ENCODE measurements around the gene PLPP3. TPM values are rescaled to one million over a fixed set of nuclear protein-coding genes. Genes with fewer than 3 reads are reported as not detected.

PLPP3 gene
- total RNA-seq, 1 donor from 2014 or later = 4.6 TPM

DNA sequence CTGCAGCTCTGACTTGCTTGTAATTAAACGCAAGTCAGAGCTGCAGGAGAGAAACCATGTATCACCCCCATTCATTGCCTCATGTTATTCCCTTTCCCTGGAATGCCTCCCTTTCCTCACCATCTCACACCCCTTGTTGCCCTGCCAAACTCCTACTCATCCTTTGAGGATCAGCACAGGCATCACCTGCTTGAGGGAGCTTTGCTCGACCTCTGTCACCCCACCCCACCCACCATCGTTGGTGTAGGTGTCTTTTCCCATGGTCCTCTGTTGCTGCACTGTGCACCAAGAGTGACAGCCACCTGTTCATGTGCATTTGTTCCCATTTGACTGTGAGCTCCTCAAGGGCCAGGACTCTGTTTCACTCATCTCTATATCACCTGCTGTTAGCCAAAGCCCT is 117.2 kb downstream of the PLPP3 start:
- ATAC-seq (ENCODE audit: low read depth) (no peak), DNase-seq (no peak)
- Mint-ChIP-seq H3K36me3 (ENCODE audit: low read depth) (no peaks in the 10 kb centered on the region), H3K27ac (no peak overlapping the region), H3K9me3 (no peaks in the 10 kb centered on the region), H3K4me3 (no peak overlapping the region), H3K27me3 (no peaks in the 10 kb centered on the region), H3K4me1 (peaks cover 5% of the 10 kb centered on the region)
- CTCF ChIA-PET = no interaction called here
- intact Hi-C loops (cut with micrococcal nuclease) = no loop called here
- TF ChIP-seq, protein P1, sequence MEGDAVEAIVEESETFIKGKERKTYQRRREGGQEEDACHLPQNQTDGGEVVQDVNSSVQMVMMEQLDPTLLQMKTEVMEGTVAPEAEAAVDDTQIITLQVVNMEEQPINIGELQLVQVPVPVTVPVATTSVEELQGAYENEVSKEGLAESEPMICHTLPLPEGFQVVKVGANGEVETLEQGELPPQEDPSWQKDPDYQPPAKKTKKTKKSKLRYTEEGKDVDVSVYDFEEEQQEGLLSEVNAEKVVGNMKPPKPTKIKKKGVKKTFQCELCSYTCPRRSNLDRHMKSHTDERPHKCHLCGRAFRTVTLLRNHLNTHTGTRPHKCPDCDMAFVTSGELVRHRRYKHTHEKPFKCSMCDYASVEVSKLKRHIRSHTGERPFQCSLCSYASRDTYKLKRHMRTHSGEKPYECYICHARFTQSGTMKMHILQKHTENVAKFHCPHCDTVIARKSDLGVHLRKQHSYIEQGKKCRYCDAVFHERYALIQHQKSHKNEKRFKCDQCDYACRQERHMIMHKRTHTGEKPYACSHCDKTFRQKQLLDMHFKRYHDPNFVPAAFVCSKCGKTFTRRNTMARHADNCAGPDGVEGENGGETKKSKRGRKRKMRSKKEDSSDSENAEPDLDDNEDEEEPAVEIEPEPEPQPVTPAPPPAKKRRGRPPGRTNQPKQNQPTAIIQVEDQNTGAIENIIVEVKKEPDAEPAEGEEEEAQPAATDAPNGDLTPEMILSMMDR (IDR thresholded peaks at IDR 0.05) = no peak
- POLR2A ChIA-PET = no interaction called here

DNA sequence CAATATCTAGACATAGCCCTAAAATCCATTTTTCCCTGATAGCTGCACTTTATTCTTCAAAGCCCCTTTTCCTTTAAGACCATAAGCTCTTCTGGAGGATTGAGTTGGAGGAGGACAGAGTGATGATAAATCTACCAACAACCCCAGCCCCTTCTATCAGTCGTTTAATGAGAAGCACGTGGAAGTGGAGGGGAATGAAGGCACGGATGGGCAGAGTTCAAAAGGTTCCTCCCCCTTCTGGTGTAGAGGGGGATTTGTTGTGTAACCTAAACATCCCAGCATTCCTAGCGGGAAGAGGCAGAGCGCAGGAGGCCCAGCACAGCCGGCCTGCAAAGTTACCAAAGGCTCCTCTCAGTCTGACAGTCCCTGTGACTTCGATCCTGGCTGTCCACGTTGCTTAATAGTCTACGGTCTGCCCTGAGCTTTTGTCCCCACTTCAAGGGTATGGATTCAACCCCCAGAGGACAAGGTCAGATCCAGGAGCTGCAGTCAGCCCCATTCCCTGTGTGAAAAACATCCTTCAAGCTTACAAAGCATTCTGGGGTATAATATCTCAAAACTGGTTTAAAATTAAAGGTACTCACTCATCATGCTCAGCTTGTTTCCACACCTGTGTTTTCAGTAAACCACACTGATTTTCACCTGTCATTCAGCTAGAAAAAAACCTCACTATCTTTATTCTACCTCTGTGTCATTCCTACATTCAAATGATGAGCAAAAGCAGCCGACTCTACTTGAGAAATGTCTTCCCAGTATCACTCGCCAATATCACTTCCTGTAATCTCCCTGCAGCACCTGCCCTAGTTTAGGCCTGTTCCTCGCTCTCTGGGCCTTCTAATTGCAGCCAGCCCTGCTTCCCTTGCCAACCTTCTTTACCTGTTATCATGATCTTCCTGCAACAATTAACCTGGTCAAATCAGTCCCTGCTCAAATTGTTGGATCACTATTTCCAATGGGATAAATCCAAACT is 117.9 kb downstream of the PLPP3 start:
- ATAC-seq (ENCODE audit: low read depth) (no peak), DNase-seq (no peak)
- TF ChIP-seq, protein P1 (IDR thresholded peaks at IDR 0.05) = no peak
- peaks cover 5% of the 10 kb centered on the region for H3K4me1 Mint-ChIP-seq
- H3K9me3 Mint-ChIP-seq = no peaks in the 10 kb centered on the region
- H3K27me3 Mint-ChIP-seq = no peaks in the 10 kb centered on the region
- CTCF ChIA-PET = no interaction called here
- no peak overlapping the region for H3K27ac Mint-ChIP-seq
- H3K36me3 Mint-ChIP-seq (ENCODE audit: low read depth) = no peaks in the 10 kb centered on the region
- intact Hi-C loops (cut with micrococcal nuclease) = no loop called here
- no peak overlapping the region for H3K4me3 Mint-ChIP-seq
- POLR2A ChIA-PET = no interaction called here

DNA sequence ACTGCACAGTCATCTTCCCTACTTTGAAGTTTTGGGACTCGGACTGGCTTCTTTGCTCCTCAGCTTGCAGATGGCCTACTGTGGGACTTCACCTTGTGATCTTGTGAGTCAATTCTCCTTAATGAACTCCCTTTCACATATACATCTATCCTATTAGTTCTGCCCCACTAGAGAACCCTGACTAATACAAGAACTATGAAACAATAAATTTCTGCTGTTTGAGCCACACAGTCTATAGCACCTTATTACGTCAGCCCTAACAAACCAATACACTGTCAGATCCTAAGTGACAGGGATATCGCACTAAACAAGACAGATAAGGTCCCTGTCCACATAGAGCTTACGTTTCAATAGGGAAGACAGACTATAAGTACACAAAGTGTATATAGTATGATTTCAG is 120.1 kb downstream of the PLPP3 start:
- no peaks in the 10 kb centered on the region for H3K9me3 Mint-ChIP-seq

DNA sequence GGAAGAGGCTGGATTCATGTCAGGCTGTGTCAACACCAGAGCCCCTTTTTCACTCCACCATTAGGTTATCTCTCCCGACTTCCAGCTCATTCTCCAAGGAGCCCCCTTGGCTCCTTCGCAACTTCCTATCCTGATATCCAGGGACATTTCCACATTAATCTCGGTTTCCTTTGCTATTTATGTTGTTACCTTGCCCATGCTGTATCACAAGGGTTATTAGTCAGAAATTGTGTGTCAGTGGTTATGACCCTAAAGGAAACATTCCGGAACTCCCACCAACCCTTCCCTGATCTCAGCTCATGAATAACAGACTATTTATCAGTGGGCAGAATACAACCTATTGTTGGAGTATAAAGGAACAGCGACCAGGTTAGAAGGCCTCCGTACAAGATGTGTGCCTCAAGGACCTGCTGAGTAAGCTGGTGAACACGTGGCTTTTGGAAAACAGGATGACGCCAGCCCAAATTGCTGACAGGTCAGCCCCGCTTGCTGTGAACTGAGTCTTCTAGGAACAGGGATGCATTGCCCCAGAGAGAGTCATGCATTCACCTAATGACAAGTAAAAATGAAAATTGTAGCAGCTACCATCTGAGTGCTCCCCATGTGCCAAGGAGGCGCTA is 121.5 kb downstream of the PLPP3 start:
- no peaks in the 10 kb centered on the region for H3K9me3 Mint-ChIP-seq
- TF ChIP-seq, protein P1 (IDR thresholded peaks at IDR 0.05) = no peak
- peaks cover 8% of the 10 kb centered on the region for H3K4me1 Mint-ChIP-seq
- H3K4me3 Mint-ChIP-seq = no peak overlapping the region
- no peak for DNase-seq
- POLR2A ChIA-PET = no interaction called here
- intact Hi-C loops (cut with micrococcal nuclease) = no loop called here
- H3K27me3 Mint-ChIP-seq = peaks cover 1% of the 10 kb centered on the region
- CTCF ChIA-PET = interaction anchor here (1.0 kb wide), 1 partner anchor 11 kb away, joined by 3 read pairs; no protein-coding TSS in a partner anchor
- no peak overlapping the region for H3K27ac Mint-ChIP-seq
- H3K36me3 Mint-ChIP-seq (ENCODE audit: low read depth) = no peaks in the 10 kb centered on the region
- ATAC-seq (ENCODE audit: low read depth) = no peak

More for the DNA sequence above, 120.1 kb downstream of the PLPP3 start:
- CTCF ChIA-PET = no interaction called here
- DNase-seq = no peak
- Mint-ChIP-seq H3K27ac (no peak overlapping the region), H3K4me1 (peaks cover 8% of the 10 kb centered on the region), H3K4me3 (no peak overlapping the region), H3K27me3 (peaks cover 1% of the 10 kb centered on the region), H3K36me3 (ENCODE audit: low read depth) (no peaks in the 10 kb centered on the region)
- ATAC-seq (ENCODE audit: low read depth) = no peak
- TF ChIP-seq, protein P1 (IDR thresholded peaks at IDR 0.05) = no peak
- POLR2A ChIA-PET = no interaction called here
- intact Hi-C loops (cut with micrococcal nuclease) = no loop called here

DNA sequence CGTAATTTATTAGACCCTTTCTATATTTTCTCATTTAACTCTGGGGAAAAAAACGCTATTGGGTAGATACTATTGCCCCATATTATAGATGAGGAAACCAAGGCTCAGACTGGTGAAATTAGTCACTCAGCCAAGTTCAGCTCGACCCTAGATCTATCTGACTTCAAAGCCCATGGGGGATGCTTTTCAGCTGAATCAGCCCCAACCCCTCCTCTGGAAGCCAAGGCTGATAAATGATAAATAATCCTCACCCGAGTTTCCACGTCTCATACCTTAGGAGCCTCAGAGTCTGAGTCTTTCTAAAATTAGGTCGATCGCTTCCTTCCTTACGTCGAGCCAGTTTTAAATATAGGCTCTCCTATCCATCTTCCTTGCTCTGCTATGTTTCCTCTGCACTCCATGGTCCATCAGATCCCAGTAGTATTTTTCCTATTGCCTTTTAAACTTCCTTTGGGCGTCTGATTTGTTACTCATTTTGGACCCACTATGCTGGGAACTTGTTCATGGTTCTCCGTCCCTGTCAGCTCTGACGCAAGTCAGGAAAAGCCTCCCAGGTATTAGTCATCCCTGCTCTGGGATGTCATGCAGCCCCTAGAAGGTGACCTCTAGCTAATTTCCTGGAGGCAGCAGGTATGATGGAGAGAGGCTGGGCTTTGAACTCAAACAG is 122.8 kb downstream of the PLPP3 start:
- Mint-ChIP-seq H3K9me3 (no peaks in the 10 kb centered on the region), H3K36me3 (ENCODE audit: low read depth) (no peaks in the 10 kb centered on the region), H3K27ac (no peak overlapping the region), H3K4me3 (no peak overlapping the region), H3K27me3 (peaks cover 1% of the 10 kb centered on the region), H3K4me1 (peaks cover 2% of the 10 kb centered on the region)
- ChIA-PET POLR2A (no interaction called here), CTCF (no interaction called here)
- TF ChIP-seq, protein P1 (IDR thresholded peaks at IDR 0.05) = no peak
- ATAC-seq (ENCODE audit: low read depth) (no peak), DNase-seq (no peak)
- intact Hi-C loops (cut with micrococcal nuclease) = no loop called here

All from activated B cell treated with CpG ODN at 0.5 μM for 24 hours (primary cell).